ENCODE data around the gene HABP4. TPM values are rescaled to one million over a fixed set of nuclear protein-coding genes. Genes with fewer than 3 reads are reported as not detected.

HABP4 gene
- total and polyA plus RNA-seq, 2 of the 4 experiments (the other 2 are of a cell fraction), result 5.2 to 10.6 TPM

DNA sequence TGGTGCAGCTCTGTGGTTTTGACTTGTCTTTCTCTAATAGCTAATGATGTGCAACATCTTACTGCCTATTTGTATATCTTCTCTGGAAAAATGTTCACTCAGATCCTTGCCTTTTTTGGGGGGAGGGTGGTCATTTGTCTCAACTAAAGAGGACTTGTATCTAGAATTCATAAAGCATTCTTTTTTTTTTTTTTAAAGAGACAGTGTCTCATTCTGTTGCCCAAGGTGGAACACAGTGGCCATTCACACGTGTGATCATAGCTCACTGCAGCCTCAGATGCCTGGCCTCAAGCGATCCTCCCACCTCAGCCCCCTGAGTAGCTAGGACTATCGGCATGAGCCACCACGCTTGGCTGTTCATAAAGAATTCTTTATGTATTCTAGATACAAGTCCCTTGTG lies 33.2 kb downstream of the HABP4 start:
- dilution Hi-C loops (cut with HindIII; ENCODE audit: low sequenced_read_pairs, unreplicated experiment), result no loop called here

More for the DNA sequence above, 33.2 kb downstream of the HABP4 start:
- Histone ChIP-seq H3K27me3 (ENCODE audit: control insufficient read depth, insufficient read depth, low read length) (no peaks in the 10 kb centered on the region), H3K9ac (ENCODE audit: low read depth, low read length) (no peak overlapping the region), H2AFZ (replicated peaks; ENCODE audit: low read length, poor library complexity) (no peak overlapping the region), H4K91ac (ENCODE audit: insufficient read depth, low read depth, low read length) (no peak overlapping the region), H3K9me3 (ENCODE audit: control insufficient read depth, insufficient read depth, low read length) (no peaks in the 10 kb centered on the region), H3K79me1 (ENCODE audit: low read depth in 1 of 2, low read length in 2 of 2) (peaks cover 2 to 20% of the 10 kb centered on the region in 2 experiments; a peak in 3 of 4 replicates), H4K8ac (ENCODE audit: low read depth in 2 of 2, low read length in 2 of 2) (no peak overlapping the region), H3K36me3 (ENCODE audit: control insufficient read depth, insufficient read depth, low read length) (peaks cover 10% of the 10 kb centered on the region; the same call in 1 of the 2 replicates), H3K4ac (ENCODE audit: low read depth, low read length) (no peak overlapping the region), H3K18ac (ENCODE audit: low read depth, low read length) (no peak overlapping the region), H2BK5ac (ENCODE audit: low read depth, low read length, poor library complexity, severe bottlenecking) (no peak overlapping the region), H4K5ac (ENCODE audit: low read depth, low read length) (no peak overlapping the region), H3K27ac (ENCODE audit: insufficient read depth, low read length) (no peak overlapping the region), H3K23ac (ENCODE audit: low read depth, low read length) (no peak overlapping the region), H3K4me2 (ENCODE audit: low read depth, low read length) (no peak overlapping the region), H2AK9ac (replicated peaks; ENCODE audit: low read depth, low read length, poor library complexity) (no peak overlapping the region), H3K4me1 (ENCODE audit: control insufficient read depth, insufficient read depth, low read length) (peaks cover 13% of the 10 kb centered on the region), H2BK20ac (ENCODE audit: low read depth, low read length) (no peak overlapping the region), H2BK120ac (ENCODE audit: low read depth, low read length) (no peak overlapping the region), H2BK15ac (ENCODE audit: low read depth, low read length) (no peak overlapping the region), H3K4me3 (ENCODE audit: insufficient read depth, low read depth, low read length) (no peak overlapping the region), H3K9me1 (ENCODE audit: insufficient read depth, low read length) (peaks cover 10% of the 10 kb centered on the region; the same call in 1 of the 2 replicates), H4K20me1 (ENCODE audit: insufficient read depth, low read length) (peaks cover 4% of the 10 kb centered on the region; the same call in 1 of the 2 replicates), H3K14ac (replicated peaks; ENCODE audit: low read depth, low read length) (no peak overlapping the region), H2AK5ac (ENCODE audit: low read depth, low read length) (no peak overlapping the region), H3K56ac (ENCODE audit: extremely low read depth, insufficient read depth, low read length) (no peak overlapping the region)
- DNase-seq (no peak), ATAC-seq (ENCODE audit: low read depth) (no peak)
- ChIA-PET CTCF (interaction anchor here (0.6 kb wide), 1 partner anchor 354 kb away, joined by 3 read pairs; no protein-coding TSS in a partner anchor), POLR2A (ENCODE audit: unreplicated experiment) (no interaction called here)
- in situ Hi-C loops (cut with MboI; ENCODE audit: low sequenced_read_pairs), result no loop called here
- no CpG with 5 or more reads among the region's 4 CpGs for WGBS, 2 experiments (ENCODE audit: extremely low coverage in 2 of 2, insufficient read length in 1 of 2)
- intact Hi-C loops (cut with micrococcal nuclease), result no loop called here
- BruUV-seq (replicated peaks), result no TSS peak
- TF ChIP-seq RAD21 (IDR thresholded peaks at IDR 0.05; ENCODE audit: low read length) (no peak), CHD1 (IDR thresholded peaks at IDR 0.05; ENCODE audit: low read depth, low read length) (no peak), MXI1 (IDR thresholded peaks at IDR 0.05; ENCODE audit: borderline replicate concordance, low read depth, low read length) (no peak), CEBPB (IDR thresholded peaks at IDR 0.05; ENCODE audit: low read depth, low read length) (no peak), BHLHE40 (IDR thresholded peaks at IDR 0.05; ENCODE audit: low read depth, low read length) (no peak), FOS (IDR thresholded peaks at IDR 0.05; ENCODE audit: low read depth, low read length) (no peak)
- TF ChIP-seq, protein P1, sequence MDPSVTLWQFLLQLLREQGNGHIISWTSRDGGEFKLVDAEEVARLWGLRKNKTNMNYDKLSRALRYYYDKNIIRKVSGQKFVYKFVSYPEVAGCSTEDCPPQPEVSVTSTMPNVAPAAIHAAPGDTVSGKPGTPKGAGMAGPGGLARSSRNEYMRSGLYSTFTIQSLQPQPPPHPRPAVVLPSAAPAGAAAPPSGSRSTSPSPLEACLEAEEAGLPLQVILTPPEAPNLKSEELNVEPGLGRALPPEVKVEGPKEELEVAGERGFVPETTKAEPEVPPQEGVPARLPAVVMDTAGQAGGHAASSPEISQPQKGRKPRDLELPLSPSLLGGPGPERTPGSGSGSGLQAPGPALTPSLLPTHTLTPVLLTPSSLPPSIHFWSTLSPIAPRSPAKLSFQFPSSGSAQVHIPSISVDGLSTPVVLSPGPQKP (IDR thresholded peaks at IDR 0.05; ENCODE audit: borderline replicate concordance, low read depth, low read length), result no peak
